ACHN (cell line): ENCODE data around the gene RNU6-7.

Experiments used
- DNase-seq: peaks from one replicate; pipeline ENCODE4 v3.0.0-alpha.2; 2015
- in situ Hi-C: cut with HindIII; loops from 2 replicates; pipeline ENCODE4 v1.10.0; 2017; ENCODE audit warnings: low sequenced_read_pairs, low pct_ligation_motif_present, low pct_unique_long_range_greater_than_20kb

The RNU6-7 gene

GRCh38 chr14:32249371-32249770 lies 47.5 kb downstream of the RNU6-7 start:
- DNase-seq, result no peak
- in situ Hi-C loops, result no loop called here

- in situ Hi-C loops, result no loop called here
- no peak for DNase-seq
Observed at GRCh38 chr14:32249780-32250179, 47.9 kb downstream of the RNU6-7 start.

DNA sequence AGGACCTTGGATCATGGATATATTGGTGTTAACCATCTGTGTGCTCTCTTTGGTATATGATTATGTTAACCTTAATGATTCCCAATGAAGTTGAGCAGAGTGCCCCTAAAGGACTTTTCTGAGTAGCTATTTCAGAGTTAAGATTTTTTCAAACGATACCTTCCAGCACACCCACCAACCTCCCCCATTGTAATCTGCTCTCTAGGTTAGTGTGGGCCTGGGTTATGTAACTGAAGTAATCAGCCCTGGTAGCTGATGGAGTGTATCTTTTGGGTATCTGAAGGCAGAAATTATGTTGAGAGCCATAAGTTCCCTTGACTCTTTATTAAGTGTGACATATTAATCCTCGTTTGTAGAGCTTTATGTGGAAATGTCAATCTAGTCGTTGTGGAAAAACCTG lies 48.8 kb downstream of the RNU6-7 start:
- DNase-seq, result no peak
- in situ Hi-C loops, result no loop called here

GRCh38 chr14:32251530-32251929 lies 49.7 kb downstream of the RNU6-7 start:
- in situ Hi-C loops, result no loop called here
- no peak for DNase-seq
